GM21526 (cell line): ENCODE measurements around the gene AFP.
"Not testable (repeated sequence)": the region's sequence is repeated elsewhere in the genome, so short reads cannot be mapped to it uniquely, and the experiment has no call there.

ENCODE experiments used
- ATAC-seq: cut with Tn5 transposase; IDR thresholded peaks from one replicate; pipeline ENCODE4 v1.9.1; 2021; ENCODE audit warnings: moderate library complexity; ENCODE audit not compliant: unreplicated experiment, low FRiP score

Gene AFP

DNA sequence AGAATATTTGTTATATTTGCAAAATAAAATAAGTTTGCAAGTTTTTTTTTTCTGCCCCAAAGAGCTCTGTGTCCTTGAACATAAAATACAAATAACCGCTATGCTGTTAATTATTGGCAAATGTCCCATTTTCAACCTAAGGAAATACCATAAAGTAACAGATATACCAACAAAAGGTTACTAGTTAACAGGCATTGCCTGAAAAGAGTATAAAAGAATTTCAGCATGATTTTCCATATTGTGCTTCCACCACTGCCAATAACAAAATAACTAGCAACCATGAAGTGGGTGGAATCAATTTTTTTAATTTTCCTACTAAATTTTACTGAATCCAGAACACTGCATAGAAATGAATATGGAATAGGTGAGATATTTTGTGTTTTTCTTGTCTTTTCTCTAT lies at the start of gene AFP:
TSS of gene AFP (plus strand) at position 238 of the 400 bp plus-strand sequence. CDS start at position 280, 42 bp downstream.
- no peak for ATAC-seq

DNA sequence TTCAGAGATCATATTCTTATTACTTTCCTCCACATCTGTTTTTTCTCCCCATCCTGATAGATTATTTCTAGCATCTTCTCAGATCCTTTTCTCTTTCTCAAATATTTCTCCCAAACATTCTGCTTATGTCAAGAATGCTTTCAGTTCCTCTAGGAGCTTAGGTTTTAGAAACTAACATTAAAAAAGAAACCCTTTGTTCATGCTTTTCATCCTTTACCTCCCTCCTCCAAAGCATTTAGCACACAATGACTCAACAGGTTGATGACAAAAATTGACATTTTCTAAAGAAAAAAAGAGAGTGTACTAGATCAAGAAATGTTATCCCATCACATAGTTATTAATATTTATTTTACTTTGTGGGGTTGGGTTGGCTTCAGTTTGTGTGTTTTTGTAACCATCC lies 48.5 kb upstream of the AFP start:
- no peak for ATAC-seq

DNA sequence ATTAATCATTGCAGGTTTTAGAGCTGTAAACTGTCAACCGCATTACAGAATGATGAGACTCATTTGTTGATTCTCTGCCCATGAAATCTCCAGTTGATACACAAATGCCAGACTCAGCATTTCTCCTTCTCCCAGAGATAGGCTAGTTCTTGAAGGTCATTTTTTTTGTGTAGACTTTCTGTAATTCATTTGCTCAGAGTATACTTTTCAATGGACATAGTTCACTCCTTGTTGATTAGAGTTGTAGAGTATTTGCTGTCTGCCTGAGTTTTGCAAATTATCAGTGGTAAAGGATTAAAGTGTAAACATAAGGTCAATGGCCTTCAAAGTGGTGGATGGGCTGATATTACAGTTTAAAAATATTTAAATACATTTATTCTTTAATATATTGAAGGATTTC lies 47.1 kb upstream of the AFP start:
- ATAC-seq: no peak

DNA sequence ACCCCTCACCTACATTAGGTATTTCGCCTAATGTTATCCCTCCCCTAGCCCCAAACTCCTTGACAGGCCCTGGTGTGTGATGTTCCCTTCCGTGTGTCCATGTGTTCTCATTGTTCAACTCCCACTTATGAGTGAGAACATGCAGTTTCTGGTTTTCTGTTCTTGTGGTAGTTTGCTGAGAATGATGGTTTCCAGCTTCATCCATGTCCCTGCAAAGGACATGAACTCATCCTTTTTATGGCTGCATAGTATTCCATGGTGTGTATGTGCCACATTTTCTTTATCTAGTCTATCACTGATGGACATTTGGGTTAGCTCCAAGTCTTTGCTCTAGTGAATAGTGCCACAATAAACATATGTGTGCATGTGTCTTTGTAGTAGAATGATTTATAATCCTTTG lies 46.4 kb upstream of the AFP start:
- ATAC-seq: not testable (repeated sequence)

DNA sequence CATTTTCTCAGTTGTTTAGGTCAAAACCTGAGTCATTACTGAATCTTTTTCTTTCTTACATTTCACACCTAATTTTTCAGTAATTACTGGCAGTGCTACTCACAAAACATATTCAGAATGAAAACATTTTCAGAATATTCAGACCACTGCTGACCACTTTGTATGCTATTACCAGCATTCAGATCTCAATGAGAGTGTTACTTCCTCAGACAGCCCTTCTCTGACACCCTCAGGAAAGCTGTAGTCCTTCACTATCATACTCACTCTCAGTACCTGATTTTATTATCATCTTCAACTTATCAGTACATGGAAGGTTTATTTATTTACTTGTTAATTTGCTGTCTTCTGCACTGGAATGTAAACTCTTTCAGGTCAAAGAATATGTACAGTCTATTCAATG lies 44.2 kb upstream of the AFP start:
- no peak for ATAC-seq

DNA sequence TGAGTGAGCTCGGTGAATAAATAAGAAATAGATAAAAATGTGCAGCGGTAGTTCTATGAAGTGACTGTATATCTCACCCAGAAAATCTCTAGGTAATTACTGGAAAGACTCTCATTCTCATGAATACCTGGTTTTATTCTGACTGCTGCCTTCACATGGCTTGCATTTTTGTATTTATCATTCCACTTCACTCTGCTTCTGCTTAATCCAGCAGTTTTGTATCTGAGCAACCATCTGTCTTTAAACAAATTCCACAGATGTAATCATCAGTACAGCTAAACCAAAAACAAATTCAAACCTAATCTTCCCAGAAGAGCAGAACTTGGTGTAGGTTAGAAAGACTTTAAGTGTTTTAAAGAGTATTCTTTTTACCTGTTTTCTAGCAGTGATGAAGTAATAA lies 43.1 kb upstream of the AFP start:
- no peak for ATAC-seq

DNA sequence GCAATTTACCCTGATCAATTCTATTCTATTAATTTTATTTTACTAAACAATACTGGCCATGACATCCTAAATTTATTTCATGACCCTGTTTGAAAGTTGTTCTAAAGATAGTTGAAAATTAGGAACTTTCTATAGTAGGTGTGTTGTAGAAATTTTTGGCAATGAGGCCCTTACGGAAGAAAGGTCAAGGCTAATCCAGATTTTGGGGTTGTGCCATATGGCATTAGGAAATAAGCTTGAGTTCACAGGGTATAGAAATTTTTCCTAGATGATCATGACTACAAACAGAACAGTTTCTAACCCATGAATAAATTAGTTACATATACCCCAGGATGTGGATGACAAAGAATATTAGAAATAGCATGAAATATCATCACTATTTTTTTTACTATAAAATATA lies 39.7 kb upstream of the AFP start:
- no peak for ATAC-seq

DNA sequence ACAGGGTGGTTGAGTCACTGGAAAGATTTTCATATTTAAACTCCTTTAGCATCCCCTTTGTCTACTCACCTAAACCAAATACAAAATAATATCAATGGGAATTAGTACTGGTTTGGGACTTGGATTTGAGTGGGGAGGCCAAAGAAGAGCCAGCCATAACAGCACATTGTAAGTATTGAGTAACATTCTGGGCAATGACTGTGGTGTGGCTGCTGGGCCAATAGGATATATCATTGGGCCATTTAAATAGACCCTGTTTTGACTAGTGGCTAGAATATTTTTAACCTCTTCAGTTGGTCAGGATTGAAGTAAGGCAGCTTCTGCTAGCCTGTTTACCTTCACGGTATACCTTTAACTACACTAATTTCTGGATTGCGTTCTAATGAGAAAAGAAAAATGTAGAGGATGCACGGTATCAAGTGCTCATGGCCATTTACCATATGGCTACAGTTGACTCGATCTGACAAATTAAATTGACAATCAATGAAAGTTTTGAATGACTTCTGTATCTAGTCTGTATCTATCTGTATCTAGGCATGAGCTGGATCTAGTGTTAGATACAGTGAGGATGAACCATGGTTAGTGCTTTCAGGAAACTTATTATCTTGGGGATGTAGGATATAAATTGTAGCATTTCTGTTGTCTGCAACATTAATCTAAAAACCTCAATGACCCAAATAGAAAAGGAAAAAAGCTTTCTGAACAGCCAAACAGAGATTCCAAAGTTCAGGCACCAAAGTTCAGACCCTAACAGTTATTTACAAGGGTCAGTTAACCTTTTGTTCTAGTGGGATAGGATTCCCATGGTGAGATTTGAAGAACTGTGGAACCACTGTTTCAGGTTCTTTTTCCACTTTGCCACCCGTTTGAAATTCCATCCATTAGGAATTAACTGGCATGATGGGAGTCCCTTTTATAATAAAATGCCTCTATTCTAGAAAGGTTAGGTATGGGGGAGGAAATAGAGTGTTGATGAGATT lies 38.7 kb upstream of the AFP start:
- ATAC-seq: no peak

DNA sequence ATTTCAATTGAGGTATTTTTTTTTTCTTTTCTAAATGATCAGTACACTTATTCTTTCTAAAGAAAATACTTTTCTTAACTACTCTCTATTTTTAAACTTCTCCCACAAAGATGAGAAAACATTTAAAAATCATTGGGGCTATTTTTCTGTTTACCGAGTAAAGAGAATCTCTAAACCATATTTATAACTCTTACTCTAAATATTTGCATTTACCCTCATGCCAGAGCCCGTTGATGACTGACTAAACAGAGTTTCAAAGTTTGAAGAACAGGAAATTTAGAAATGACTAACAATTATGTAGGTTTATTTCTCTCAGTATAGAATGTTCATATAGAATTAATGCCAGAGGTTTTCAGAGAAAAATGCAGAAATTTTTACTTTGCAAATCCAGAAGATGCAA lies 34.6 kb upstream of the AFP start:
- ATAC-seq: no peak

DNA sequence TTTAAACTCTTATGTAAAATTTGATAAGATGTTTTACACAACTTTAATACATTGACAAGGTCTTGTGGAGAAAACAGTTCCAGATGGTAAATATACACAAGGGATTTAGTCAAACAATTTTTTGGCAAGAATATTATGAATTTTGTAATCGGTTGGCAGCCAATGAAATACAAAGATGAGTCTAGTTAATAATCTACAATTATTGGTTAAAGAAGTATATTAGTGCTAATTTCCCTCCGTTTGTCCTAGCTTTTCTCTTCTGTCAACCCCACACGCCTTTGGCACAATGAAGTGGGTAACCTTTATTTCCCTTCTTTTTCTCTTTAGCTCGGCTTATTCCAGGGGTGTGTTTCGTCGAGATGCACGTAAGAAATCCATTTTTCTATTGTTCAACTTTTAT lies 32.0 kb upstream of the AFP start, which contains the start of gene ALB:
TSS of gene ALB (plus strand) at position 246 of the 400 bp plus-strand sequence. CDS start at position 287, 41 bp downstream.
- no peak for ATAC-seq

DNA sequence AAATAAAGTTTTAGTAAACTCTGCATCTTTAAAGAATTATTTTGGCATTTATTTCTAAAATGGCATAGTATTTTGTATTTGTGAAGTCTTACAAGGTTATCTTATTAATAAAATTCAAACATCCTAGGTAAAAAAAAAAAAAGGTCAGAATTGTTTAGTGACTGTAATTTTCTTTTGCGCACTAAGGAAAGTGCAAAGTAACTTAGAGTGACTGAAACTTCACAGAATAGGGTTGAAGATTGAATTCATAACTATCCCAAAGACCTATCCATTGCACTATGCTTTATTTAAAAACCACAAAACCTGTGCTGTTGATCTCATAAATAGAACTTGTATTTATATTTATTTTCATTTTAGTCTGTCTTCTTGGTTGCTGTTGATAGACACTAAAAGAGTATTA lies 31.6 kb upstream of the AFP start:
- no peak for ATAC-seq

DNA sequence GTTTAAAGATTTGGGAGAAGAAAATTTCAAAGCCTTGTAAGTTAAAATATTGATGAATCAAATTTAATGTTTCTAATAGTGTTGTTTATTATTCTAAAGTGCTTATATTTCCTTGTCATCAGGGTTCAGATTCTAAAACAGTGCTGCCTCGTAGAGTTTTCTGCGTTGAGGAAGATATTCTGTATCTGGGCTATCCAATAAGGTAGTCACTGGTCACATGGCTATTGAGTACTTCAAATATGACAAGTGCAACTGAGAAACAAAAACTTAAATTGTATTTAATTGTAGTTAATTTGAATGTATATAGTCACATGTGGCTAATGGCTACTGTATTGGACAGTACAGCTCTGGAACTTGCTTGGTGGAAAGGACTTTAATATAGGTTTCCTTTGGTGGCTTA lies 30.9 kb upstream of the AFP start:
- no peak for ATAC-seq

DNA sequence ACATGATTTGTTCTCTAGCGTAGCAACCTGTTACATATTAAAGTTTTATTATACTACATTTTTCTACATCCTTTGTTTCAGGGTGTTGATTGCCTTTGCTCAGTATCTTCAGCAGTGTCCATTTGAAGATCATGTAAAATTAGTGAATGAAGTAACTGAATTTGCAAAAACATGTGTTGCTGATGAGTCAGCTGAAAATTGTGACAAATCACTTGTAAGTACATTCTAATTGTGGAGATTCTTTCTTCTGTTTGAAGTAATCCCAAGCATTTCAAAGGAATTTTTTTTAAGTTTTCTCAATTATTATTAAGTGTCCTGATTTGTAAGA lies 29.5 kb upstream of the AFP start:
- no peak for ATAC-seq

DNA sequence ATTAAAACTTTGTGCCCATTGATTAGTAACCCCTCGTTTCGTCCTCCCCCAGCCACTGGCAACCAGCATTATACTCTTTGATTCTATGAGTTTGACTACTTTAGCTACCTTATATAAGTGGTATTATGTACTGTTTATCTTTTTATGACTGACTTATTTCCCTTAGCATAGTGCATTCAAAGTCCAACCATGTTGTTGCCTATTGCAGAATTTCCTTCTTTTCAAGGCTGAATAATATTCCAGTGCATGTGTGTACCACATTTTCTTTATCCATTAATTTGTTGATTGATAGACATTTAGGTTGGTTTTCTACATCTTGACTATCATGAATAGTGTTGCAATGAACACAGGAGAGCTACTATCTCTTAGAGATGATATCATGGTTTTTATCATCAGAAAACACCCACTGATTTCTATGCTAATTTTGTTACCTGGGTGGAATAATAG lies 28.8 kb upstream of the AFP start:
- ATAC-seq: no peak

DNA sequence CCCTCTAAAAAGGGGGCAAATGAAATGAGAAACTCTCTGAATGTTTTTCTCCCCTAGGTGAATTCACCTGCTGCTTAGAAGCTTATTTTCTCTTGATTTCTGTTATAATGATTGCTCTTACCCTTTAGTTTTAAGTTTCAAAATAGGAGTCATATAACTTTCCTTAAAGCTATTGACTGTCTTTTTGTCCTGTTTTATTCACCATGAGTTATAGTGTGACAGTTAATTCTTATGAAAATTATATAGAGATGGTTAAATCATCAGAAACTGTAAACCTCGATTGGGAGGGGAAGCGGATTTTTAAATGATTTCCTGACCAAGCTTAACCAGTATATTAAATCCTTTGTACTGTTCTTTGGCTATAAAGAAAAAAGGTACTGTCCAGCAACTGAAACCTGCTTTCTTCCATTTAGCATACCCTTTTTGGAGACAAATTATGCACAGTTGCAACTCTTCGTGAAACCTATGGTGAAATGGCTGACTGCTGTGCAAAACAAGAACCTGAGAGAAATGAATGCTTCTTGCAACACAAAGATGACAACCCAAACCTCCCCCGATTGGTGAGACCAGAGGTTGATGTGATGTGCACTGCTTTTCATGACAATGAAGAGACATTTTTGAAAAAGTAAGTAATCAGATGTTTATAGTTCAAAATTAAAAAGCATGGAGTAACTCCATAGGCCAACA lies 27.7 kb upstream of the AFP start:
- no peak for ATAC-seq

DNA sequence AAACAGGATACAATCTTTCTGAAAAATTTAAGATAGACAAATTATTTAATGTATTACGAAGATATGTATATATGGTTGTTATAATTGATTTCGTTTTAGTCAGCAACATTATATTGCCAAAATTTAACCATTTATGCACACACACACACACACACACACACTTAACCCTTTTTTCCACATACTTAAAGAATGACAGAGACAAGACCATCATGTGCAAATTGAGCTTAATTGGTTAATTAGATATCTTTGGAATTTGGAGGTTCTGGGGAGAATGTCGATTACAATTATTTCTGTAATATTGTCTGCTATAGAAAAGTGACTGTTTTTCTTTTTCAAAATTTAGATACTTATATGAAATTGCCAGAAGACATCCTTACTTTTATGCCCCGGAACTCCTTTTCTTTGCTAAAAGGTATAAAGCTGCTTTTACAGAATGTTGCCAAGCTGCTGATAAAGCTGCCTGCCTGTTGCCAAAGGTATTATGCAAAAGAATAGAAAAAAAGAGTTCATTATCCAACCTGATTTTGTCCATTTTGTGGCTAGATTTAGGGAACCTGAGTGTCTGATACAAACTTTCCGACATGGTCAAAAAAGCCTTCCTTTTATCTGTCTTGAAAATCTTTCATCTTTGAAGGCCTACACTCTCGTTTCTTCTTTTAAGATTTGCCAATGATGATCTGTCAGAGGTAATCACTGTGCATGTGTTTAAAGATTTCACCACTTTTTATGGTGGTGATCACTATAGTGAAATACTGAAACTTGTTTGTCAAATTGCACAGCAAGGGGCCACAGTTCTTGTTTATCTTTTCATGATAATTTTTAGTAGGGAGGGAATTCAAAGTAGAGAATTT lies 26.8 kb upstream of the AFP start:
- ATAC-seq: no peak

DNA sequence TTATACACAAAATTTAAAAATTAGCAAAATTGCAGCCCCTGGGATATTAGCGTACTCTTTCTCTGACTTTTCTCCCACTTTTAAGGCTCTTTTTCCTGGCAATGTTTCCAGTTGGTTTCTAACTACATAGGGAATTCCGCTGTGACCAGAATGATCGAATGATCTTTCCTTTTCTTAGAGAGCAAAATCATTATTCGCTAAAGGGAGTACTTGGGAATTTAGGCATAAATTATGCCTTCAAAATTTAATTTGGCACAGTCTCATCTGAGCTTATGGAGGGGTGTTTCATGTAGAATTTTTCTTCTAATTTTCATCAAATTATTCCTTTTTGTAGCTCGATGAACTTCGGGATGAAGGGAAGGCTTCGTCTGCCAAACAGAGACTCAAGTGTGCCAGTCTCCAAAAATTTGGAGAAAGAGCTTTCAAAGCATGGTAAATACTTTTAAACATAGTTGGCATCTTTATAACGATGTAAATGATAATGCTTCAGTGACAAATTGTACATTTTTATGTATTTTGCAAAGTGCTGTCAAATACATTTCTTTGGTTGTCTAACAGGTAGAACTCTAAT lies 26.0 kb upstream of the AFP start:
- no peak for ATAC-seq

DNA sequence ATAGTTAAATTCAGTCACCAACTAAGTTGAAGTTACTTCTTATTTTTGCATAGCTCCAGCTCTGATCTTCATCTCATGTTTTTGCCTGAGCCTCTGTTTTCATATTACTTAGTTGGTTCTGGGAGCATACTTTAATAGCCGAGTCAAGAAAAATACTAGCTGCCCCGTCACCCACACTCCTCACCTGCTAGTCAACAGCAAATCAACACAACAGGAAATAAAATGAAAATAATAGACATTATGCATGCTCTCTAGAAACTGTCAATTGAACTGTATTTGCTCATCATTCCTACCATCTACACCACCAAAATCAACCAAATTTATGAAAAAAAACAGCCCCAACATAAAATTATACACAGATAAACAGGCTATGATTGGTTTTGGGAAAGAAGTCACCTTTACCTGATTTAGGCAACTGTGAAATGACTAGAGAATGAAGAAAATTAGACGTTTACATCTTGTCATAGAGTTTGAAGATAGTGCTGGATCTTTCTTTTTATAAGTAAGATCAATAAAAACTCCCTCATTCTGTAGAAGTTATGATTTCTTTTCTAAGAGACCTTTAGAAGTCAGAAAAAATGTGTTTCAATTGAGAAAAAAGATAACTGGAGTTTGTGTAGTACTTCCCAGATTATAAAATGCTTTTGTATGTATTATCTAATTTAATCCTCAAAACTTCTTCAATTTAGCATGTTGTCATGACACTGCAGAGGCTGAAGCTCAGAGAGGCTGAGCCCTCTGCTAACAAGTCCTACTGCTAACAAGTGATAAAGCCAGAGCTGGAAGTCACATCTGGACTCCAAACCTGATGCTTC lies 24.9 kb upstream of the AFP start:
- ATAC-seq: no peak

DNA sequence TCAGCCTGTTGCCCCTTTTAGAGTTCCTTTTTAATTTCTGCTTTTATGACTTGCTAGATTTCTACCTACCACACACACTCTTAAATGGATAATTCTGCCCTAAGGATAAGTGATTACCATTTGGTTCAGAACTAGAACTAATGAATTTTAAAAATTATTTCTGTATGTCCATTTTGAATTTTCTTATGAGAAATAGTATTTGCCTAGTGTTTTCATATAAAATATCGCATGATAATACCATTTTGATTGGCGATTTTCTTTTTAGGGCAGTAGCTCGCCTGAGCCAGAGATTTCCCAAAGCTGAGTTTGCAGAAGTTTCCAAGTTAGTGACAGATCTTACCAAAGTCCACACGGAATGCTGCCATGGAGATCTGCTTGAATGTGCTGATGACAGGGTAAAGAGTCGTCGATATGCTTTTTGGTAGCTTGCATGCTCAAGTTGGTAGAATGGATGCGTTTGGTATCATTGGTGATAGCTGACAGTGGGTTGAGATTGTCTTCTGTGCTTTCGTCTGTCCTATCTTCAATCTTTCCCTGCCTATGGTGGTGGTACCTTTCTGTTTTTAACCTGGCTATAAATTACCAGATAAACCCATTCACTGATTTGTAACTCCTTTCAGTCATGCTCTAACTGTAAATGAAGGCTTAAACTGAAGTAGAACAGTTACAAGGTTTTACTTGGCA lies 24.1 kb upstream of the AFP start:
- ATAC-seq: no peak
